AG04449 (cell line): ENCODE measurements around the gene IL17RD.
"Not testable (repeated sequence)": the region's sequence is repeated elsewhere in the genome, so short reads cannot be mapped to it uniquely, and the experiment has no call there.

Experiments used
- CTCF ChIA-PET: fragments of 350-600 bp; formaldehyde crosslinking; extraction: SDS; loops from one replicate; lab custom pipeline; 2021; ENCODE audit warnings: antibody characterized with exemption; lab: Yijun Ruan, JAX
- POLR2A ChIA-PET: fragments of 400-600, 350-600 bp; formaldehyde crosslinking; extraction: SDS; loops from one replicate; lab custom pipeline; 2020; ENCODE audit warnings: antibody characterized with exemption, inconsistent platforms; lab: Yijun Ruan, JAX
- DNase-seq: peaks from one replicate; pipeline ENCODE4 v3.0.0-alpha.2; 2010; ENCODE audit warnings: low read depth, low spot score
- H3K4me3 ChIP-seq: 2 replicates; pipeline ENCODE4 v1.5.1; 2011; ENCODE audit warnings: low read depth, mild to moderate bottlenecking, control low read depth, low read length
- CTCF ChIP-seq: IDR thresholded peaks from one replicate; pipeline ENCODE4 v1.5.1; 2011; ENCODE audit warnings: mild to moderate bottlenecking, moderate library complexity, low read length, control low read depth, inconsistent platforms; ENCODE audit not compliant: insufficient read depth; ENCODE audit errors: missing control alignments

IL17RD gene

GRCh38 chr3:57089043-57089442, 76.1 kb downstream of the IL17RD start:
- H3K4me3 ChIP-seq, result no peak overlapping the region
- POLR2A ChIA-PET, result no interaction called here
- CTCF ChIA-PET, result interaction anchor here (0.8 to 3.9 kb wide), 2 partner anchors 11 to 12 kb away, joined by 3 to 30 read pairs; no protein-coding TSS in a partner anchor
- DNase-seq, result no peak
- no peak for TF ChIP-seq CTCF

- CTCF ChIA-PET, result interaction anchor here (0.8 kb wide), 1 partner anchor 12 kb away, joined by 3 read pairs; no protein-coding TSS in a partner anchor
- no peak overlapping the region for H3K4me3 ChIP-seq
- no peak for TF ChIP-seq CTCF
- DNase-seq, result no peak
- POLR2A ChIA-PET, result no interaction called here
Measured at GRCh38 chr3:57088503-57088902, 76.7 kb downstream of the IL17RD start.

GRCh38 chr3:57087361-57088092, 77.6 kb downstream of the IL17RD start:
- ChIA-PET POLR2A (no interaction called here), CTCF (interaction anchor here (1.2 kb wide), 1 partner anchor 13 kb away, joined by 6 read pairs; no protein-coding TSS in a partner anchor)
- TF ChIP-seq CTCF, result no peak
- no peak for DNase-seq
- H3K4me3 ChIP-seq, result no peak overlapping the region

- ChIA-PET POLR2A (no interaction called here), CTCF (interaction anchor here (1.0 kb wide), 1 partner anchor 91 kb away, joined by 3 read pairs; no protein-coding TSS in a partner anchor)
Measured at GRCh38 chr3:57086201-57086600, 79.0 kb downstream of the IL17RD start.

GRCh38 chr3:57085211-57085610, 79.9 kb downstream of the IL17RD start:
- TF ChIP-seq CTCF, result no peak
- ChIA-PET CTCF (interaction anchor here (1.4 kb wide), 1 partner anchor 15 kb away, joined by 3 read pairs; no protein-coding TSS in a partner anchor), POLR2A (no interaction called here)
- H3K4me3 ChIP-seq, result no peak overlapping the region
- DNase-seq, result no peak

More at GRCh38 chr3:57086201-57086600, 79.0 kb downstream of the IL17RD start:
- H3K4me3 ChIP-seq, result no peak overlapping the region
- no peak for DNase-seq
- TF ChIP-seq CTCF, result no peak

- POLR2A ChIA-PET, DNase-seq, CTCF ChIA-PET, H3K4me3 ChIP-seq: not testable (repeated sequence)
Measured at GRCh38 chr3:57083266-57083995, 81.7 kb downstream of the IL17RD start.
